Glutamatergic neuron (in vitro differentiated cells): Measurements from ENCODE around the gene AIF1. TPM values are rescaled to one million over a fixed set of nuclear protein-coding genes. Genes with fewer than 3 reads are reported as not detected.

Source experiments
- DNase-seq: peaks from one replicate; pipeline ENCODE4 v3.0.0; 2022
- H3K27ac Mint-ChIP-seq: one replicate; pipeline ENCODE4 v1.8.0; 2020; ENCODE audit warnings: mild to moderate bottlenecking, mixed read lengths, inconsistent platforms; ENCODE audit not compliant: unreplicated experiment
- H3K27me3 Mint-ChIP-seq: one replicate; pipeline ENCODE4 v1.8.0; 2020; ENCODE audit warnings: mild to moderate bottlenecking, moderate library complexity, mixed read lengths, inconsistent platforms; ENCODE audit not compliant: unreplicated experiment
- H3K36me3 Mint-ChIP-seq: one replicate; pipeline ENCODE4 v1.8.0; 2020; ENCODE audit warnings: mild to moderate bottlenecking, mixed read lengths, inconsistent platforms; ENCODE audit not compliant: unreplicated experiment
- H3K4me1 Mint-ChIP-seq: one replicate; pipeline ENCODE4 v1.8.0; 2020; ENCODE audit warnings: mild to moderate bottlenecking, low read depth, mixed read lengths, inconsistent platforms; ENCODE audit not compliant: unreplicated experiment
- H3K4me3 Mint-ChIP-seq: one replicate; pipeline ENCODE4 v1.8.0; 2020; ENCODE audit warnings: mild to moderate bottlenecking, mixed read lengths, inconsistent platforms; ENCODE audit not compliant: unreplicated experiment
- H3K9me3 Mint-ChIP-seq: one replicate; pipeline ENCODE4 v1.8.0; 2020; ENCODE audit warnings: mild to moderate bottlenecking, moderate library complexity, mixed read lengths, inconsistent platforms; ENCODE audit not compliant: unreplicated experiment
- total RNA-seq: library from RNA; stranded (reverse); fragmentation: NEBNext Ultra II Directional; extraction: Animal tissue kit (Norgen Biotek cat#: 25700); gene quantifications from one replicate; pipeline ENCODE4 v1.2.1, GENCODE V29; 2021; ENCODE audit not compliant: unreplicated experiment
- TF ChIP-seq, protein P1 (sequence below): fragments of 200-600 bp; sonication (generic); IDR thresholded peaks from one replicate; pipeline ENCODE4 v1.5.0; 2021; ENCODE audit not compliant: partially characterized antibody, unreplicated experiment

AIF1 gene
- total RNA-seq, 1 donor from 2014 or later = not detected

DNA sequence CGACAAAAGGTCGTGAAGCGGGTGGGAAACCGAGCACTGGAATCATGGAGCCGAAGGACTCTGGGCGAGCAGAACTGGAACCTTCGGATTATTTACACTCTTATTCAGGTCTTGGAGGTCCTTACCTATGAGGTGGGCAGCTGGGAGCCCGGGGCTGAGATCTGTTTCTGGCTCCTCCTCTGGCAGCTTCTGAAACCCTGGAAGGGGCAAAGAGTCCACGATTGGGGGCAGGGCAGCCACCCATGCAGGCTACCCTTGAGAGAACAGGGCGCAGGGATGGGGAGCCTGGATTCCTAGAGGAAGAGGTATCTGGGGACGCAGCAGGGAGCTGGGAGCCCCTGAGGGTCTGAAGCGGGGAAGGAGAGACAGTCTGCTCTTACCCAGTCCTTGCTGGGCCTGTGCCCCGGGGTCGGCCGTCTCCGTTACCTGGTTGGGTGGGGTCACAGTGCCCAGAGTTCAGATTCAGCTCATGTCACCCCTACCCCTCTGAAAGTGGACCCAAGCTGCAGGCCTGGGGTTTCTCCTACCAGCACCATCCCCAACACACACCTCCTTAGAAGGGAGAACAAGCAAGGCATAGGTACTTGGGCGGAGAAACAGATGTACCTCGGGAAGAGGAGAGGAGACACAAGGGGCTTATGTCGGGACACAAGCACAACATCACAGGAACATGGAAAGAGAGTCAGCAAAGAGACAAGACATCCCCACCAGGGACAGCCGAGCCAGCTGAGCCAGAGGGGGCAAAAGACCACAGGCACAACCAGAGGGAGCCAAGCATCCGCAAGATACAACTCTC lies 33.4 kb upstream of the AIF1 start:
- H3K27me3 Mint-ChIP-seq = peaks cover 4% of the 10 kb centered on the region
- H3K27ac Mint-ChIP-seq = peak overlapping the region; percentile 66
- peak overlapping the region; percentile 93 for H3K4me3 Mint-ChIP-seq
- H3K4me1 Mint-ChIP-seq = peaks cover 2% of the 10 kb centered on the region
- H3K36me3 Mint-ChIP-seq = no peaks in the 10 kb centered on the region
- H3K9me3 Mint-ChIP-seq = peaks cover 5% of the 10 kb centered on the region
- DNase-seq = peak; percentile 19
- TF ChIP-seq, protein P1, sequence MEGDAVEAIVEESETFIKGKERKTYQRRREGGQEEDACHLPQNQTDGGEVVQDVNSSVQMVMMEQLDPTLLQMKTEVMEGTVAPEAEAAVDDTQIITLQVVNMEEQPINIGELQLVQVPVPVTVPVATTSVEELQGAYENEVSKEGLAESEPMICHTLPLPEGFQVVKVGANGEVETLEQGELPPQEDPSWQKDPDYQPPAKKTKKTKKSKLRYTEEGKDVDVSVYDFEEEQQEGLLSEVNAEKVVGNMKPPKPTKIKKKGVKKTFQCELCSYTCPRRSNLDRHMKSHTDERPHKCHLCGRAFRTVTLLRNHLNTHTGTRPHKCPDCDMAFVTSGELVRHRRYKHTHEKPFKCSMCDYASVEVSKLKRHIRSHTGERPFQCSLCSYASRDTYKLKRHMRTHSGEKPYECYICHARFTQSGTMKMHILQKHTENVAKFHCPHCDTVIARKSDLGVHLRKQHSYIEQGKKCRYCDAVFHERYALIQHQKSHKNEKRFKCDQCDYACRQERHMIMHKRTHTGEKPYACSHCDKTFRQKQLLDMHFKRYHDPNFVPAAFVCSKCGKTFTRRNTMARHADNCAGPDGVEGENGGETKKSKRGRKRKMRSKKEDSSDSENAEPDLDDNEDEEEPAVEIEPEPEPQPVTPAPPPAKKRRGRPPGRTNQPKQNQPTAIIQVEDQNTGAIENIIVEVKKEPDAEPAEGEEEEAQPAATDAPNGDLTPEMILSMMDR = no peak

DNA sequence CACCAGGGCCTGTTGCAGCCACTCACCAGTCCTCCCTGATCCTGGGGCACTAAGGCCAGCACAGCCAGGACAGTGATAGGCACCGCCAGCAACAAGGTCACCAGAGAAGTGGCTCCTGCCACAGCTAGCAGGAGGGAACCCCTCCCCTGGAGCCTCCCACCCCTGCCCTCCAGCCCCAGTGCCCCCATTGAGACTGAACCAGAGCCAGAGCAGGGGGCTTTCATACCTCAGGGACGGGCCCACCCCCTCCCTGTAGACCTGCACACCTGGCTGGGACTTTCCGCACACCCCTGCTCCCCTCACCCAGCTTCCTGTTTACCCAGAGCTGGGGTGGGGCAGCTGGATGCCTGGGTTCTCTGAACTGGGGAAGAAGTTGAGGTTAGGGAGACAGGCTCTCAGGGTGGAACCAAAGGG lies 32.8 kb upstream of the AIF1 start, which contains the start of gene LTB:
TSS of gene LTB (minus strand) at position 195 of the 414 bp plus-strand sequence. CDS start at position 188, 7 bp downstream.
- Mint-ChIP-seq H3K9me3 (peaks cover 5% of the 10 kb centered on the region), H3K4me3 (peak within 1 kb of the TSS; percentile 93), H3K27me3 (peaks cover 6% of the 10 kb centered on the region), H3K36me3 (no peaks in the 10 kb centered on the region), H3K4me1 (peaks cover 2% of the 10 kb centered on the region), H3K27ac (peak within 1 kb of the TSS; percentile 66)
- DNase-seq = no peak
- TF ChIP-seq, protein P1 = no peak

DNA sequence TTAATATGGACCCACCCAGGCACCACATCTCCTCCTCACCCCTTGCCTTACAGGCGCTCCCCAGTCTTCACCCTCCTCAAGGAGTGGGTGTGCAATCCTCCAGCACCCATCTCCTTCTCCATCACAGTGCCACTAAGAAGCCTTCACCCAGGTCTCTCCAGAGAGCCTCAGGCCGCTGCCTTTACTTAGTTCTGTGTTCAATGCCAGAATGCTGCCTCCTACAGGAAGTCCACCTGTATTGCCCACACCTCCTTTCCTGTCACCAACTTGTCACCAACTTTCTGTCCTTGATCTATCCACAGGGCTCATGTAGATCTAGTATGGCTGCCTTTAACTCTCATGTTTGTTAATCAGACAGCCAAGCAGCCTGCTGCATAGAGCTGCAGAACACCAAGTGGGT lies 29.5 kb upstream of the AIF1 start:
- Mint-ChIP-seq H3K4me1 (peaks cover 11% of the 10 kb centered on the region), H3K4me3 (no peak overlapping the region), H3K36me3 (no peaks in the 10 kb centered on the region), H3K9me3 (peaks cover 5% of the 10 kb centered on the region), H3K27me3 (peaks cover 6% of the 10 kb centered on the region), H3K27ac (no peak overlapping the region)
- no peak for DNase-seq
- TF ChIP-seq, protein P1 = peak; percentile 29

DNA sequence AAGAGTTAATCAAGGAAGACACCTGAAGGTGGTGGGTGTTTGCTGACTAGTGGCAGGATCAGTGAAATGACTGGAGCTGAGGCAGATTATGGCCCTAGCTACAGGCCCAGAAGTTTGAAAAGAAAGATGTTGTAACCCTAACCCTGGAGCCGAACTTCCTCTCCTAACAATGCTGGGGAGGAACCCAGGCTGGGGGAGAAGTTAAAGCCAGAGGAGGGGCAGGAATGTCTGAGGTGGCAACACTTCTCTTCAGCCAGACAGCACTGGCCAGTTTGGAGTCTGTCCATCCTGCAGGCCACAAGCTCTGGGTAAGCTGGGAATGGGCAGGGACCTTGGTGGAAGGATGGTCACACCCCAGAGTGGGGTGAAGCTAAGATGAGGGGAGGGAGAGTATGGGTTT lies 29.0 kb upstream of the AIF1 start, which contains the start of gene LST1:
TSS of gene LST1 (plus strand) at position 270 of the 400 bp plus-strand sequence. CDS start 1,023 bp downstream, outside the sequence.
- TF ChIP-seq, protein P1 = no peak
- no peak for DNase-seq
- Mint-ChIP-seq H3K27ac (no peak within 1 kb of the TSS), H3K9me3 (peaks cover 5% of the 10 kb centered on the region), H3K27me3 (peaks cover 5% of the 10 kb centered on the region), H3K4me1 (peaks cover 11% of the 10 kb centered on the region), H3K4me3 (no peak within 1 kb of the TSS), H3K36me3 (no peaks in the 10 kb centered on the region)
